Dendritic cell treated with granulocyte-macrophage colony-stimulating factor and Interleukin-4, amounts not matched to agents 40 ng/mL and 50 ng/mL, for 4 days (primary cell): ENCODE measurements around the gene INO80E.

Experiments used
- H3K27ac Mint-ChIP-seq: one replicate; pipeline ENCODE4 v1.8.0; 2022; ENCODE audit warnings: mild to moderate bottlenecking, mixed read lengths
- H3K27me3 Mint-ChIP-seq: one replicate; pipeline ENCODE4 v1.8.0; 2022; ENCODE audit warnings: mild to moderate bottlenecking, mixed read lengths
- H3K36me3 Mint-ChIP-seq: one replicate; pipeline ENCODE4 v1.8.0; 2022; ENCODE audit warnings: low read depth, mixed read lengths
- H3K4me1 Mint-ChIP-seq: one replicate; pipeline ENCODE4 v1.8.0; 2022; ENCODE audit warnings: low read depth, mixed read lengths
- H3K4me3 Mint-ChIP-seq: one replicate; pipeline ENCODE4 v1.8.0; 2022; ENCODE audit warnings: mild to moderate bottlenecking, moderate library complexity, mixed read lengths
- H3K9me3 Mint-ChIP-seq: one replicate; pipeline ENCODE4 v1.8.0; 2022; ENCODE audit warnings: mixed read lengths
- intact Hi-C: fragments of 100-400 bp; cut with micrococcal nuclease; formaldehyde crosslinking; loops from one replicate; pipeline ENCODE4 v1.15.0; 2022

INO80E gene

GRCh38 chr16:29971304-29971703, 24.7 kb upstream of the INO80E start:
- no peaks in the 10 kb centered on the region for H3K9me3 Mint-ChIP-seq
- intact Hi-C loops, result loop anchor here (10.0 kb wide), 1 partner anchor 157 kb away; the partner anchor contains the start of genes PAGR1 and PRRT2
- peaks cover 81% of the 10 kb centered on the region for H3K36me3 Mint-ChIP-seq
- no peak overlapping the region for H3K4me3 Mint-ChIP-seq
- peaks cover 40% of the 10 kb centered on the region for H3K4me1 Mint-ChIP-seq
- peak overlapping the region; percentile 14 for H3K27ac Mint-ChIP-seq
- no peaks in the 10 kb centered on the region for H3K27me3 Mint-ChIP-seq

GRCh38 chr16:29972500-29972899, 23.5 kb upstream of the INO80E start:
- peak overlapping the region; percentile 88 for H3K27ac Mint-ChIP-seq
- H3K36me3 Mint-ChIP-seq, result peaks cover 78% of the 10 kb centered on the region
- intact Hi-C loops, result loop anchor here (10.0 kb wide), 1 partner anchor 158 kb away; the partner anchor contains the start of genes PAGR1 and PRRT2

GRCh38 chr16:29972992-29973383, 23.1 kb upstream of the INO80E start:
- Mint-ChIP-seq H3K27ac (peak overlapping the region; percentile 88), H3K36me3 (peaks cover 78% of the 10 kb centered on the region), H3K27me3 (no peaks in the 10 kb centered on the region), H3K4me3 (no peak overlapping the region), H3K9me3 (no peaks in the 10 kb centered on the region), H3K4me1 (peaks cover 57% of the 10 kb centered on the region)
- intact Hi-C loops, result loop anchor here (1.0 to 10.0 kb wide), 3 partner anchors 23 to 158 kb away; partner anchors contain the start of genes CDIPT, INO80E, PAGR1 and PRRT2

More at GRCh38 chr16:29972500-29972899, 23.5 kb upstream of the INO80E start:
- no peaks in the 10 kb centered on the region for H3K9me3 Mint-ChIP-seq
- H3K4me1 Mint-ChIP-seq, result peaks cover 52% of the 10 kb centered on the region
- no peak overlapping the region for H3K4me3 Mint-ChIP-seq
- H3K27me3 Mint-ChIP-seq, result no peaks in the 10 kb centered on the region

GRCh38 chr16:29973384-29974246, 22.4 kb upstream of the INO80E start, which contains the start of gene TAOK2:
Gene TAOK2 (plus strand): TSS chr16:29973868. CDS start chr16:29977773, 3,905 bp downstream.
- Mint-ChIP-seq H3K36me3 (peaks cover 78% of the 10 kb centered on the region), H3K27ac (peak within 1 kb of the TSS; percentile 88), H3K27me3 (no peaks in the 10 kb centered on the region), H3K9me3 (no peaks in the 10 kb centered on the region), H3K4me1 (peaks cover 63% of the 10 kb centered on the region), H3K4me3 (peak within 1 kb of the TSS; percentile 90)
- intact Hi-C loops, result loop anchor here (1.0 to 10.0 kb wide), 3 partner anchors 23 to 159 kb away; partner anchors contain the start of genes CDIPT, INO80E, PAGR1 and PRRT2

- Mint-ChIP-seq H3K27me3 (no peaks in the 10 kb centered on the region), H3K27ac (peak overlapping the region; percentile 88), H3K9me3 (no peaks in the 10 kb centered on the region), H3K4me3 (peak overlapping the region; percentile 90), H3K36me3 (peaks cover 78% of the 10 kb centered on the region), H3K4me1 (peaks cover 63% of the 10 kb centered on the region)
- intact Hi-C loops, result loop anchor here (10.0 kb wide), 1 partner anchor 160 kb away; the partner anchor contains the start of genes PAGR1 and PRRT2
Observed at GRCh38 chr16:29974291-29975133, 21.5 kb upstream of the INO80E start.

GRCh38 chr16:29975134-29975538, 20.9 kb upstream of the INO80E start:
- Mint-ChIP-seq H3K4me1 (peaks cover 63% of the 10 kb centered on the region), H3K9me3 (no peaks in the 10 kb centered on the region), H3K27me3 (no peaks in the 10 kb centered on the region), H3K4me3 (peak overlapping the region; percentile 90), H3K27ac (peak overlapping the region; percentile 88), H3K36me3 (peaks cover 78% of the 10 kb centered on the region)
- intact Hi-C loops, result loop anchor here (10.0 kb wide), 1 partner anchor 160 kb away; the partner anchor contains the start of genes PAGR1 and PRRT2

GRCh38 chr16:29975811-29976511, 20.1 kb upstream of the INO80E start:
- H3K4me3 Mint-ChIP-seq, result peak overlapping the region; percentile 90
- H3K4me1 Mint-ChIP-seq, result peaks cover 63% of the 10 kb centered on the region
- H3K36me3 Mint-ChIP-seq, result peaks cover 78% of the 10 kb centered on the region
- H3K27me3 Mint-ChIP-seq, result no peaks in the 10 kb centered on the region
- H3K27ac Mint-ChIP-seq, result peak overlapping the region; percentile 88
- intact Hi-C loops, result loop anchor here (10.0 kb wide), 1 partner anchor 161 kb away; the partner anchor contains the start of genes PAGR1 and PRRT2
- no peaks in the 10 kb centered on the region for H3K9me3 Mint-ChIP-seq

GRCh38 chr16:29977063-29977825, 18.8 kb upstream of the INO80E start:
- no peak overlapping the region for H3K4me3 Mint-ChIP-seq
- intact Hi-C loops, result loop anchor here (10.0 kb wide), 1 partner anchor 162 kb away; the partner anchor contains the start of genes PAGR1 and PRRT2
- peaks cover 56% of the 10 kb centered on the region for H3K4me1 Mint-ChIP-seq

GRCh38 chr16:29978081-29978480, 18.0 kb upstream of the INO80E start:
- H3K27ac Mint-ChIP-seq, result no peak overlapping the region
- H3K4me1 Mint-ChIP-seq, result peaks cover 47% of the 10 kb centered on the region
- no peak overlapping the region for H3K4me3 Mint-ChIP-seq
- H3K36me3 Mint-ChIP-seq, result peaks cover 78% of the 10 kb centered on the region
- H3K27me3 Mint-ChIP-seq, result no peaks in the 10 kb centered on the region
- intact Hi-C loops, result loop anchor here (10.0 kb wide), 1 partner anchor 163 kb away; the partner anchor contains the start of genes PAGR1 and PRRT2
- no peaks in the 10 kb centered on the region for H3K9me3 Mint-ChIP-seq

More at GRCh38 chr16:29977063-29977825, 18.8 kb upstream of the INO80E start:
- Mint-ChIP-seq H3K36me3 (peaks cover 78% of the 10 kb centered on the region), H3K9me3 (no peaks in the 10 kb centered on the region), H3K27ac (peak overlapping the region; percentile 88), H3K27me3 (no peaks in the 10 kb centered on the region)

GRCh38 chr16:29978564-29979270, 17.3 kb upstream of the INO80E start:
- H3K27ac Mint-ChIP-seq, result peak overlapping the region; percentile 3
- H3K36me3 Mint-ChIP-seq, result peaks cover 81% of the 10 kb centered on the region
- peaks cover 42% of the 10 kb centered on the region for H3K4me1 Mint-ChIP-seq
- H3K27me3 Mint-ChIP-seq, result no peaks in the 10 kb centered on the region
- no peak overlapping the region for H3K4me3 Mint-ChIP-seq
- intact Hi-C loops, result loop anchor here (10.0 kb wide), 1 partner anchor 164 kb away; the partner anchor contains the start of genes PAGR1 and PRRT2
- H3K9me3 Mint-ChIP-seq, result no peaks in the 10 kb centered on the region

- peaks cover 8% of the 10 kb centered on the region for H3K4me1 Mint-ChIP-seq
- no peak overlapping the region for H3K4me3 Mint-ChIP-seq
- H3K27ac Mint-ChIP-seq, result no peak overlapping the region
- no peaks in the 10 kb centered on the region for H3K27me3 Mint-ChIP-seq
- intact Hi-C loops, result no loop called here
- H3K36me3 Mint-ChIP-seq, result peaks cover 100% of the 10 kb centered on the region
- no peaks in the 10 kb centered on the region for H3K9me3 Mint-ChIP-seq
Observed at GRCh38 chr16:29982560-29983419, 13.3 kb upstream of the INO80E start.
